ENCODE measurements around the gene TIPRL. TPM values are rescaled to one million over a fixed set of nuclear protein-coding genes. Genes with fewer than 3 reads are reported as not detected.

TIPRL gene
- total RNA-seq, 4 donors from 2014 or later: 14.5 to 45.1 (median 23.7) TPM

- Histone ChIP-seq H3K4me1 (peaks cover 5 to 21% (median 17%) of the 10 kb centered on the region in 3 donors), H3K36me3 (peaks cover 3 to 99% (median 11%) of the 10 kb centered on the region in 3 donors), H3K4me3 (no peak overlapping the region), H3K9me3 (no peaks in the 10 kb centered on the region), H3K27me3 (no peaks in the 10 kb centered on the region), H3K27ac (peak overlapping the region; percentile 4 to 69 (median 40))
- no peak for DNase-seq
- 34 to 37% methylated on average over 3 of the region's 3 CpGs for WGBS, 2 donors
- intact Hi-C loops (cut with DNase I): no loop called here
- TF ChIP-seq POLR2A (IDR thresholded peaks at IDR 0.05): no peak
Measured at GRCh38 chr1:168243636-168244212, 65.0 kb downstream of the TIPRL start.

GRCh38 chr1:168245042-168245441 is 66.3 kb downstream of the TIPRL start:
- TF ChIP-seq POLR2A (IDR thresholded peaks at IDR 0.05) (no peak), CTCF (IDR thresholded peaks at IDR 0.05) (no peak)
- WGBS, 2 donors: 94 to 96% methylated on average over 3 of the region's 3 CpGs
- Histone ChIP-seq H3K4me3 (no peak overlapping the region), H3K4me1 (peaks cover 5 to 21% (median 17%) of the 10 kb centered on the region in 3 donors), H3K27me3 (no peaks in the 10 kb centered on the region), H3K9me3 (no peaks in the 10 kb centered on the region), H3K36me3 (peaks cover 0 to 99% (median 11%) of the 10 kb centered on the region in 3 donors), H3K27ac (peak overlapping the region in 1 of 4 donors; percentile 16)
- DNase-seq: no peak
- intact Hi-C loops (cut with DNase I): no loop called here

GRCh38 chr1:168246506-168246905 is 67.7 kb downstream of the TIPRL start:
- H3K4me3 ChIP-seq: no peak overlapping the region
- no peak for DNase-seq

More at GRCh38 chr1:168246506-168246905, 67.7 kb downstream of the TIPRL start:
- Histone ChIP-seq H3K27ac (no peak overlapping the region), H3K36me3 (peaks cover 0 to 100% (median 11%) of the 10 kb centered on the region in 3 donors), H3K4me1 (peaks cover 5 to 21% (median 17%) of the 10 kb centered on the region in 3 donors), H3K9me3 (no peaks in the 10 kb centered on the region), H3K27me3 (no peaks in the 10 kb centered on the region)
- TF ChIP-seq CTCF (IDR thresholded peaks at IDR 0.05) (no peak), POLR2A (IDR thresholded peaks at IDR 0.05) (no peak)
- 86 to 94% methylated on average over 5 of the region's 5 CpGs for WGBS, 2 donors
- intact Hi-C loops (cut with DNase I): no loop called here

Small RNA genes lying within 50 kb of the gene (small RNA-seq; reads per million reads assigned to genes)
- gene AL021397.1: 0 reads per million in 4 donors

Other genes with a start within 250 kb of the TIPRL start
- 10 to 100 TPM; 20.1 to 65.8 (median 44.5) TPM for gene DCAF6, start 242.3 kb upstream of the TIPRL start, total RNA-seq
- gene MPC2, start 241.9 kb upstream of the TIPRL start, total RNA-seq: 10 to 100 TPM; 13.2 to 62.7 (median 27.4) TPM
- gene GPR161, start 42.0 kb upstream of the TIPRL start, total RNA-seq: 10 to 100 TPM in 1 of 4 donors, 1 to 10 TPM in 3; 1.7 to 12.2 (median 3.9) TPM
- gene SFT2D2, start 47.0 kb downstream of the TIPRL start, total RNA-seq: 10 to 100 TPM; 34.0 to 44.1 (median 40.1) TPM
- gene TBX19, start 101.9 kb downstream of the TIPRL start, total RNA-seq: 1 to 10 TPM in 2 of 4 donors, under 1 TPM in 2; 0.50 to 1.5 (median 0.84) TPM

Data from esophagus squamous epithelium (tissue), 5 donors.